ENCODE measurements around the gene MCTP1.

DNA sequence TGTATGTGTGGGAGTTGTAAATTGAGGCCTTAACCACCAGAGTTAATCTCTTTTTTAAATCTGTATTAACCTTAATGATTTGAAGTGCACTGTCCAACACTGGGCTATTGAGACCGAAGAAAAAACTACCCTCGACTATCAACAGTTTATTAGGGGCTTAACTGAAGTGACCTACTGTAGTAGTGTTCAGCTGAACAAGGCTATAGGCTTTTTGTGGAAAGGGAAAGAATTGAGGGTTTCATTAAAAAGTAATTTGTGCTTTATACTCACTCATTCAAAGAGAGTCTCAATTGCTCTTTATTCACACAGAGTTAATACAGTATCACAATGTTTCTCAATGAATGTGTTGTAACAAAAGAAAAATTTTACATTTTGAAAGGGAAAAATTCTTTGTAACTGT is 399.0 kb downstream of the MCTP1 start:
- TF ChIP-seq CTCF (conservative IDR thresholded peaks at IDR 0.05; ENCODE audit: low read depth, low read length) (no peak), EZH2 (IDR thresholded peaks at IDR 0.05; ENCODE audit: low read length, unreplicated experiment) (no peak)
